HEK293 (cell line): ENCODE data around the gene PLCL1.

Experiments
- BCL11B ChIP-seq: fragments of 450-650 bp; formaldehyde crosslinking; IDR thresholded peaks from 2 replicates; pipeline ENCODE4 v1.5.1; 2016; ENCODE audit warnings: low read depth, missing biosample characterization, missing genetic modification characterization
- CTCF ChIP-seq: fragments of 450-650 bp; formaldehyde crosslinking; IDR thresholded peaks from 2 replicates; pipeline ENCODE4 v1.5.1; 2016; ENCODE audit warnings: missing biosample characterization, missing genetic modification characterization
- ZNF114 ChIP-seq: fragments of 450-650 bp; formaldehyde crosslinking; IDR thresholded peaks from 2 replicates; pipeline ENCODE4 v1.5.0; 2017; ENCODE audit warnings: missing biosample characterization, missing genetic modification characterization
- ZNF16 ChIP-seq: fragments of 450-650 bp; formaldehyde crosslinking; IDR thresholded peaks from 2 replicates; pipeline ENCODE4 v1.5.1; 2016; ENCODE audit warnings: low read depth, missing biosample characterization, missing genetic modification characterization
- ZNF423 ChIP-seq: fragments of 450-650 bp; formaldehyde crosslinking; IDR thresholded peaks from 2 replicates; pipeline ENCODE4 v1.5.1; 2016; ENCODE audit warnings: missing biosample characterization, missing genetic modification characterization
- ZNF561 ChIP-seq: fragments of 450-650 bp; IDR thresholded peaks from 2 replicates; pipeline ENCODE4 v1.5.1; 2018; ENCODE audit warnings: missing biosample characterization, missing genetic modification characterization, borderline replicate concordance
- ZNF585B ChIP-seq: fragments of 450-650 bp; formaldehyde crosslinking; IDR thresholded peaks from 2 replicates; pipeline ENCODE4 v1.5.1; 2016; ENCODE audit warnings: missing biosample characterization, missing genetic modification characterization
- ZNF600 ChIP-seq: fragments of 450-650 bp; formaldehyde crosslinking; IDR thresholded peaks from 2 replicates; pipeline ENCODE4 v1.5.1; 2016; ENCODE audit warnings: missing biosample characterization, missing genetic modification characterization
- ZNF785 ChIP-seq: fragments of 450-650 bp; formaldehyde crosslinking; IDR thresholded peaks from 2 replicates; pipeline ENCODE4 v1.5.1; 2016; ENCODE audit warnings: missing biosample characterization, missing genetic modification characterization

GRCh38 chr2:197925976-197926375, 121.6 kb downstream of the PLCL1 start:
- no peak for TF ChIP-seq BCL11B (tag by site-specific recombination)
- no peak for TF ChIP-seq ZNF423 (tag by site-specific recombination)
- TF ChIP-seq ZNF561 (tag by site-specific recombination): no peak
- TF ChIP-seq CTCF (tag by site-specific recombination): no peak
- TF ChIP-seq ZNF585B (tag by site-specific recombination): no peak
- TF ChIP-seq ZNF114 (tag by site-specific recombination): no peak
- no peak for TF ChIP-seq ZNF600
- TF ChIP-seq ZNF16 (tag by site-specific recombination): no peak
- no peak for TF ChIP-seq ZNF785
